Measurements from ENCODE around the gene SNTB2. TPM values are rescaled to one million over a fixed set of nuclear protein-coding genes. Genes with fewer than 3 reads are reported as not detected.

Gene SNTB2
- total and polyA plus RNA-seq, 2 of the 13 experiments (the other 11 are each of a cell fraction or from before 2014, with no cell fraction given) = 11.5 to 19.2 TPM

DNA sequence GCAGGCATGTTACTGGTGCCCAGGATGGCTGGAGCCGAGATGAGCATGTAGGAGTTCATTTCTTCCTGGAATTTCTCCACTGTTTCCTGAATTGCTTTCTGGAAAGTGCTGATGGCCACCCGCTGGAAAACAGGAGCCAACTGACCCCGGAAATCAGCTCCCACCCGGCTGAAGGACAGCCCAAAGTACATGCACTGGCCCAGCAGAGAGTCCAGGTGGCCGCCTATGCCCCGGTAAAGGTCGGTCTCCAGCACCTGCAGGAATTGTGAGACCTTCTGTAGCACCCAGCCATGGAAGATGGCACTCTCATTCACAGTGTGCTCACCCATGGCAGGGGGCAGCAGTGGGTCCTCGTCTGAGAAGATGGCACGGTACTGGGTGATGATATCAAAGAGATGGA is 147.7 kb downstream of the SNTB2 start:
- intact Hi-C loops (cut with micrococcal nuclease; ENCODE audit: unreplicated experiment) = no loop called here
- Histone ChIP-seq H2AFZ (ENCODE audit: low read length) (no peak overlapping the region), H3K9me3 (ENCODE audit: low read length) (no peaks in the 10 kb centered on the region), H3K9ac (ENCODE audit: insufficient read depth, low read depth, low read length) (no peak overlapping the region), H3K79me2 (ENCODE audit: insufficient read depth, low read length) (peaks cover 34% of the 10 kb centered on the region), H3K27ac (ENCODE audit: extremely low read length, insufficient read depth, low read length) (no peak overlapping the region), H3K4me1 (ENCODE audit: insufficient read depth, low read length) (peaks cover 29% of the 10 kb centered on the region), H3K4me3 (replicated peaks in 1 of 3; ENCODE audit: insufficient read depth in 1 of 3, low read depth in 2 of 3, low read length in 3 of 3) (no peak overlapping the region), H3K27me3 (ENCODE audit: control insufficient read depth in 1 of 2, insufficient read depth in 2 of 2, low read length in 2 of 2) (no peaks in the 10 kb centered on the region; a peak in 1 of 5 replicates), H3K4me2 (ENCODE audit: low read depth, low read length) (no peak overlapping the region), H3K36me3 (replicated peaks in 1 of 2; ENCODE audit: control insufficient read depth in 1 of 2, insufficient read depth in 2 of 2, low read length in 2 of 2) (peaks cover 21 to 43% of the 10 kb centered on the region in 2 experiments), H4K20me1 (ENCODE audit: insufficient read depth, low read length) (no peaks in the 10 kb centered on the region)
- in situ Hi-C loops (cut with HindIII; ENCODE audit: extremely low pct_ligation_motif_present, low pct_unique_long_range_greater_than_20kb) = no loop called here
- ATAC-seq (no peak), FAIRE-seq (no peak), DNase-seq (ENCODE audit: low spot score) (no peak)
- TF ChIP-seq AGO2 (optimal IDR thresholded peaks at IDR 0.05; ENCODE audit: low read depth, low read length) (peak; percentile 58), NCOA2 (CRISPR knock-in tag; IDR thresholded peaks at IDR 0.05) (no peak), NR2C2 (CRISPR knock-in tag; IDR thresholded peaks at IDR 0.05; ENCODE audit: borderline replicate concordance) (no peak)
- CTCF ChIA-PET (ENCODE audit: low intra/inter-chr PET ratio, low total read pairs) = no interaction called here
- POLR2A ChIA-PET = interaction anchor here (0.6 to 0.9 kb wide), 2 partner anchors 8 to 61 kb away, joined by 3 read pairs; no protein-coding TSS in a partner anchor
- 99% methylated on average over 9 of the region's 9 CpGs for WGBS (ENCODE audit: low lambda C conversion rate)
- no TSS peak for BruUV-seq (replicated peaks)

DNA sequence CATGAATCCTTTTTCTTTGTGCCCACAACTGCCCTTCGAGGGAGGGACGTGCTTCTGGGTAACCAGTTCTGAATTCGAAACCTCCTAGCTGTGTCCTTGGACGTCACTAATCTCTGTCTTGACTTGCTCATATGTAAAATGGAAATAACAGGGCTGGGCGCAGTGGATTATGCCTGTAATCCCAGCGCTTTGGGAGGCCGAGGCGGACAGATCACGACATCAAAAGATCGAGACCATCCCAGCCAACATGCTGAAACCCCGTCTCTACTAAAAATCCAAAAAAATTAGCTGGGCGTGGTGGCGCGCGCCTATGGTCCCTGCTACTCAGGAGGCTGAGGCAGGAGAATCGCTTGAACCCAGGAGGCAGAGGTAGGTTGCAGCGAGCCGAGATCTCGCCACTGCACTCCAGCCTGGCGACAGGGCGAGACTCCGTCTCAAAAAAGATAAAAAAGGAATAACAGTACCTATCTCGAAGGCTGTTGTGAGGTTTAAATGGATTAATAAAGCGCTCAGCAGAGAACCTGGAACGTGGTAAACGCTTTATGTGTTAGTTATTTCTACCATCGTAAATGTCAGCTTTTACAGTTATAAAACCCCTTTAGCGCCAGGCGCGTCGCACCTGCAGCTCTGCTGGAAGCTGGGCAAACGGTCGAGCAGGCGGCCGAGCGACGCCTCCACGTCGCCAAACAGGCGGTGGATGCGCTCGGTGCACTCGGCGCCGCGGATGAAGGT is 151.8 kb downstream of the SNTB2 start:
- ChIA-PET CTCF (ENCODE audit: low intra/inter-chr PET ratio, low total read pairs) (interaction anchor here (1.0 to 1.6 kb wide), 2 partner anchors 12 to 27 kb away, joined by 4 to 10 read pairs; partner anchors contain the start of gene VPS4A), POLR2A (interaction anchor here (0.6 to 6.0 kb wide), 9 partner anchors 9 to 385 kb away, joined by 3 to 52 read pairs (median 4); partner anchors contain the start of genes PDF and TMED6)
- DNase-seq (ENCODE audit: low spot score) (no peak), FAIRE-seq (no peak), ATAC-seq (peak; percentile 1; the same call in 1 of the 3 replicates)
- H3K79me2 ChIP-seq (ENCODE audit: insufficient read depth, low read length) = peaks cover 52% of the 10 kb centered on the region
- no peak overlapping the region for H2AFZ ChIP-seq (ENCODE audit: low read length)
- H3K27ac ChIP-seq (ENCODE audit: extremely low read length, insufficient read depth, low read length) = peak overlapping the region; percentile 86
- TSS peak; percentile 75 for BruUV-seq (replicated peaks)
- peaks cover 39% of the 10 kb centered on the region for H3K4me1 ChIP-seq (ENCODE audit: insufficient read depth, low read length)
- H3K4me3 ChIP-seq (replicated peaks in 1 of 3; ENCODE audit: insufficient read depth in 1 of 3, low read depth in 2 of 3, low read length in 3 of 3) = peak overlapping the region; percentile 79 to 94 (median 86)
- peak overlapping the region; percentile 90 for H3K4me2 ChIP-seq (ENCODE audit: low read depth, low read length)
- H3K27me3 ChIP-seq (ENCODE audit: control insufficient read depth in 1 of 2, insufficient read depth in 2 of 2, low read length in 2 of 2) = no peaks in the 10 kb centered on the region; a peak in 1 of 5 replicates
- H3K9me3 ChIP-seq (ENCODE audit: low read length) = no peaks in the 10 kb centered on the region
- in situ Hi-C loops (cut with HindIII; ENCODE audit: extremely low pct_ligation_motif_present, low pct_unique_long_range_greater_than_20kb) = no loop called here
- H3K9ac ChIP-seq (ENCODE audit: insufficient read depth, low read depth, low read length) = peak overlapping the region; percentile 91
- intact Hi-C loops (cut with micrococcal nuclease; ENCODE audit: unreplicated experiment) = loop anchor here (1.0 kb wide), 2 partner anchors 8 to 188 kb away; partner anchors contain the start of gene PDF
- 16% methylated on average over 39 of the region's 46 CpGs for WGBS (ENCODE audit: low lambda C conversion rate)
- H4K20me1 ChIP-seq (ENCODE audit: insufficient read depth, low read length) = no peaks in the 10 kb centered on the region
- H3K36me3 ChIP-seq (replicated peaks in 1 of 2; ENCODE audit: control insufficient read depth in 1 of 2, insufficient read depth in 2 of 2, low read length in 2 of 2) = peaks cover 23 to 52% of the 10 kb centered on the region in 2 experiments
- TF ChIP-seq, protein P1, sequence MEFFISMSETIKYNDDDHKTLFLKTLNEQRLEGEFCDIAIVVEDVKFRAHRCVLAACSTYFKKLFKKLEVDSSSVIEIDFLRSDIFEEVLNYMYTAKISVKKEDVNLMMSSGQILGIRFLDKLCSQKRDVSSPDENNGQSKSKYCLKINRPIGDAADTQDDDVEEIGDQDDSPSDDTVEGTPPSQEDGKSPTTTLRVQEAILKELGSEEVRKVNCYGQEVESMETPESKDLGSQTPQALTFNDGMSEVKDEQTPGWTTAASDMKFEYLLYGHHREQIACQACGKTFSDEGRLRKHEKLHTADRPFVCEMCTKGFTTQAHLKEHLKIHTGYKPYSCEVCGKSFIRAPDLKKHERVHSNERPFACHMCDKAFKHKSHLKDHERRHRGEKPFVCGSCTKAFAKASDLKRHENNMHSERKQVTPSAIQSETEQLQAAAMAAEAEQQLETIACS (CRISPR knock-in tag; IDR thresholded peaks at IDR 0.05) = no peak
- 0 out of 2 replicates have a peak, but pooled peaks have one; percentile 52 for TF ChIP-seq ZNF616 (CRISPR knock-in tag; IDR thresholded peaks at IDR 0.05; ENCODE audit: low read depth)
- no peak for TF ChIP-seq CBX1 (IDR thresholded peaks at IDR 0.05; ENCODE audit: low read depth)
- TF ChIP-seq ZNF20 (CRISPR knock-in tag; IDR thresholded peaks at IDR 0.05) = peak; percentile 12
- TF ChIP-seq MTA1 (CRISPR knock-in tag; IDR thresholded peaks at IDR 0.05; ENCODE audit: borderline replicate concordance) = 0 out of 2 replicates have a peak, but pooled peaks have one; percentile 82
- TF ChIP-seq, protein P2, sequence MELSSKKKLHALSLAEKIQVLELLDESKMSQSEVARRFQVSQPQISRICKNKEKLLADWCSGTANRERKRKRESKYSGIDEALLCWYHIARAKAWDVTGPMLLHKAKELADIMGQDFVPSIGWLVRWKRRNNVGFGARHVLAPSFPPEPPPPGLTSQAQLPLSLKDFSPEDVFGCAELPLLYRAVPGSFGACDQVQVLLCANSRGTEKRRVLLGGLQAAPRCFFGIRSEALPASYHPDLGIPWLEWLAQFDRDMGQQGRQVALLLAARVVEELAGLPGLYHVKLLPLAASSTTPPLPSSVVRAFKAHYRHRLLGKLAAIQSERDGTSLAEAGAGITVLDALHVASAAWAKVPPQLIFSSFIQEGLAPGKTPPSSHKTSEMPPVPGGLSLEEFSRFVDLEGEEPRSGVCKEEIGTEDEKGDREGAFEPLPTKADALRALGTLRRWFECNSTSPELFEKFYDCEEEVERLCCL (CRISPR knock-in tag; IDR thresholded peaks at IDR 0.05; ENCODE audit: borderline replicate concordance) = 0 out of 2 replicates have a peak, but pooled peaks have one; percentile 51
- TF ChIP-seq GZF1 (CRISPR knock-in tag; IDR thresholded peaks at IDR 0.05) = 0 out of 2 replicates have a peak, but pooled peaks have one; percentile 16
